ENCODE results near the gene IL11.
A peak's percentile ranks its signal among the peaks of the same experiment; 100 is the strongest.

IL11 gene

DNA sequence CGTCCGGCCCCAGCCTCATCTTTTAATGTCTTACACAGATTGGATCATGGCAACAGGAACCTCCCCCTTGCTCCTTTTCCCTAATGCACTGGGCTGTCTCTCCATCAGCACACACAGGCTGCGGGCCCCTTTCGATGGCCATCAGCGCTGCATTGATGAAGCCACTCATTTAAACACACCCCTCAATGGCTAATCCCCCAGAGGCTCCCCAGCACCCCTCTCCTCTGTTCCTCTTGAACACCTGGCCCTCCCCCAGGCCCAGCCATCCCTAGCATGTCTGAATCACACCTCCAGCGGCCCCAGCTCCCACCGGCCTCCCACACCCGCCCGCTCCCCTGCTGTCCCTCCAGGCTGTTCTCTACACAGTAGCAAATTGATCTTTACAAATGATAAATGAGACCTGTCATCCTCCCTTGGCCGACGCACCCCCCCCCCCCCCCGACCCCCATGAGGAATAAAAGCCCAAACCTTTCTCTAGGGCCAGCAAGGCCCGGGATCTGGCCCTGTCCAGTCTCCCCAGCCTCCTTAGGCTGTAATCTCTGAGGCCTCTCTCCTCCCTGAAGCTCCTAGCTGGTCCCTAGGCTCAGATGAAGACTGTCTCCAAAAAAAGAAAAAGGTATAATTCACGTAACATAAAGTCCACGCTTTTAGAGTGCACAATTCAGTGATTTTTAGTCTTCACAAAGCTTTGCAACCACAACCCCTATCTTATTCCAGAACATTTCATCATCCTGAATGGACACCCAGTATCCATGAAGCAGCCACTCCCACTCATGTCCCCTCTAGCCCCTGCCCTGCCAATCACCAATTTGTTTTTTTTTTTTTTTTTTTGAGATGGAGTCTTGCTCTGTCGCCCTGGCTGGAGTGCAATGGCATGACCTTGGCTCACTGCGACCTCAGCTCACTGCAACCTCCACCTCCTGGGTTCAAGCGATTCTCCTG lies 22.8 kb upstream of the IL11 start:
- TF ChIP-seq, protein P1, sequence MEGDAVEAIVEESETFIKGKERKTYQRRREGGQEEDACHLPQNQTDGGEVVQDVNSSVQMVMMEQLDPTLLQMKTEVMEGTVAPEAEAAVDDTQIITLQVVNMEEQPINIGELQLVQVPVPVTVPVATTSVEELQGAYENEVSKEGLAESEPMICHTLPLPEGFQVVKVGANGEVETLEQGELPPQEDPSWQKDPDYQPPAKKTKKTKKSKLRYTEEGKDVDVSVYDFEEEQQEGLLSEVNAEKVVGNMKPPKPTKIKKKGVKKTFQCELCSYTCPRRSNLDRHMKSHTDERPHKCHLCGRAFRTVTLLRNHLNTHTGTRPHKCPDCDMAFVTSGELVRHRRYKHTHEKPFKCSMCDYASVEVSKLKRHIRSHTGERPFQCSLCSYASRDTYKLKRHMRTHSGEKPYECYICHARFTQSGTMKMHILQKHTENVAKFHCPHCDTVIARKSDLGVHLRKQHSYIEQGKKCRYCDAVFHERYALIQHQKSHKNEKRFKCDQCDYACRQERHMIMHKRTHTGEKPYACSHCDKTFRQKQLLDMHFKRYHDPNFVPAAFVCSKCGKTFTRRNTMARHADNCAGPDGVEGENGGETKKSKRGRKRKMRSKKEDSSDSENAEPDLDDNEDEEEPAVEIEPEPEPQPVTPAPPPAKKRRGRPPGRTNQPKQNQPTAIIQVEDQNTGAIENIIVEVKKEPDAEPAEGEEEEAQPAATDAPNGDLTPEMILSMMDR (IDR thresholded peaks at IDR 0.05; ENCODE audit: poor library complexity, severe bottlenecking): no peak
- peaks cover 38% of the 10 kb centered on the region for H3K36me3 ChIP-seq (ENCODE audit: low read depth)
- H3K4me3 ChIP-seq (ENCODE audit: severe bottlenecking): no peak overlapping the region
- DNase-seq (ENCODE audit: low spot score) (no peak), ATAC-seq (ENCODE audit: low read depth) (no peak)
- H3K9me3 ChIP-seq (ENCODE audit: severe bottlenecking): no peaks in the 10 kb centered on the region
- no peak overlapping the region for H3K27ac ChIP-seq (ENCODE audit: poor library complexity, severe bottlenecking)
- no peaks in the 10 kb centered on the region for H3K4me1 ChIP-seq (ENCODE audit: insufficient read depth, poor library complexity, severe bottlenecking)
- no peaks in the 10 kb centered on the region for H3K27me3 ChIP-seq (ENCODE audit: insufficient read depth, poor library complexity, severe bottlenecking)

DNA sequence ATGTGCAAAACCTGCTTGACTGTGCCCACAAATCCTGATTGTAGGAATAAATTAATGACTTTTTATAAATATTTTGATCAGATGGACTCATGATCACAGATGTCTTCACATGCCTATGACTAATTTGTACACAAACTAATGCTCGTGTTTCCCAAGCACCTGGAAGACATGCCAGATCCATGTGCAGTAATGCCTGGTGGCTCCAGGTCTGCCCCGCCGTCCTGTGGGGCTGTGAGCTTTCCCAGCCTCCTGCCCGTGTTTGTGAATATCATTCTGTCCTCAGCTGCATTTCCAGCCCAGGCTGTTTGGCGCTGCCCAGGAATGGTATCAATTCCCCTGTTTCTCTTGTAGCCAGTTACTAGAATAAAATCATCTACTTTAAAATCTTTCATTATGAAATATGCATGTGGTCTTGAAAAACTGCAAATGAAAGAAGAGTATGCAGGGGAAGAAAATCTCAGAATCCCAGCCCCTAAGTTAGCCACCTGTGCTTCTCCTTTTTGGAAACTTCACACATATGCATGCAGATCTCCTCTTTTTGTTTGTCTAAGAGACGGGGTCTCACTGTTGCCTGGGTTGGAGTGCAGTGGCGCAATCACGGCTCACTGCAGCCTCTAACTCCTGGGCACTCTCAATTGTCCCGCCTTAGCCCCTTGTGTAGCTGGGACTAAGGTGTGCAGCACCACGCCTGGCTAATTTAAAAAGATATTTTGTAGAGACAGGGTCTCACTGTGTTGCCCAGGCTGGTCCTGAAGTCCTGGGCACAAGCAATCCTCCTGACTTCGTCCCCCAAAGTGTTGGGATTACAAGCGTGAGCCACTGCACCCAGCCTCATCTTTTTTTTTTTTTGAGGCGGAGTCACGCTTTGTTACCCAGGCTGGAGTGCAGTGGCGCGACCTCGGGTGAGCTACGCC lies 21.7 kb upstream of the IL11 start:
- H3K36me3 ChIP-seq (ENCODE audit: low read depth): peaks cover 49% of the 10 kb centered on the region
- no peaks in the 10 kb centered on the region for H3K27me3 ChIP-seq (ENCODE audit: insufficient read depth, poor library complexity, severe bottlenecking)
- no peak overlapping the region for H3K27ac ChIP-seq (ENCODE audit: poor library complexity, severe bottlenecking)
- H3K9me3 ChIP-seq (ENCODE audit: severe bottlenecking): no peaks in the 10 kb centered on the region
- DNase-seq (ENCODE audit: low spot score): no peak
- TF ChIP-seq, protein P1 (IDR thresholded peaks at IDR 0.05; ENCODE audit: poor library complexity, severe bottlenecking): no peak
- peak; percentile 51 for ATAC-seq (ENCODE audit: low read depth)
- H3K4me1 ChIP-seq (ENCODE audit: insufficient read depth, poor library complexity, severe bottlenecking): peaks cover 4% of the 10 kb centered on the region
- no peak overlapping the region for H3K4me3 ChIP-seq (ENCODE audit: severe bottlenecking)

DNA sequence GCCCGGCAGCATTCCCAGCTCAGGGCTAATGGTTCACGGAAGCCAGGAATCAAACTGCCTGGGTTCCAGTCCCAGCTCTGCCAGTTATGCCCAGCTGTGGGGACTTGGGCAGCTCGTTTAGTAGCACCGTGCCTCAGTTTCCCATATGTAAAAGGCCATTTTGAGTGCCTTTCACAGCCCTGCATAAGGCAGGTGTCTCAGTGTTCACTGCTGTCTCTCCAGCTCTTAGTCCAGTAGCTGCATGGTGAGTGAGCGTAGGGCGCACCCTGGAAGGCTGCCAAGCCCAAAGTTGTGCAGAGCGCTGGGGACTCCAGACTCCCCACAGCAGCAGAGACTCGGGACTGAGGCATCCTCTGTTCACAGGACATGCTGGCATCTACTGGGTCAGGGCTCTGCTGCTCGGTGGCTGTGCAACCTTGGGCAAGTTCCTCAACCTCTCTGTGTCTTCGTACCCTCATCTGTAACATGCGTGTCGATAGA lies 21.0 kb upstream of the IL11 start:
- peak overlapping the region; percentile 6 for H3K27ac ChIP-seq (ENCODE audit: poor library complexity, severe bottlenecking)
- peaks cover 56% of the 10 kb centered on the region for H3K36me3 ChIP-seq (ENCODE audit: low read depth)
- no peak overlapping the region for H3K4me3 ChIP-seq (ENCODE audit: severe bottlenecking)
- TF ChIP-seq, protein P1 (IDR thresholded peaks at IDR 0.05; ENCODE audit: poor library complexity, severe bottlenecking): no peak
- no peaks in the 10 kb centered on the region for H3K9me3 ChIP-seq (ENCODE audit: severe bottlenecking)
- DNase-seq (ENCODE audit: low spot score) (no peak), ATAC-seq (ENCODE audit: low read depth) (no peak)
- H3K27me3 ChIP-seq (ENCODE audit: insufficient read depth, poor library complexity, severe bottlenecking): no peaks in the 10 kb centered on the region
- peaks cover 4% of the 10 kb centered on the region for H3K4me1 ChIP-seq (ENCODE audit: insufficient read depth, poor library complexity, severe bottlenecking)

DNA sequence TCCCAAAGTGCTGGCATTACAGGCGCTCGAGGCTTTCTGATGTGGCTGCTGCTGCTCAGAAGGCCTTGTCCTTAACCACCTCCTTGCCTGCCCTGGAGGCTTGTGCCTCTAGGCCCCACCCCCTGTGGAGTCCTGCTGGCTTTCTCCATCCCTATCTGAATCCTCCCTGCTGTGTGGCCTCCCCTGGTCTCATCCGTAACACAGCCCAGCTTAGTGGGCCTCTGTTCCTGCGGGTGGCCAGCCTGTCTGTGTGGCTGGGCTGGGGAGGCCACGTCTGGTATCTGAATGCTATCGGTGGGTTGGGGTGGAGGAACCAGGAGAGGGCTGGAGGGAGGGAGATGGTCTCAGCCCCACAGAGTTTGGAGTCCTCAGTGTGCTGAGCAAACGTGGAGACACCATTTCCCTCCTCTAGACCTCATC lies 20.2 kb upstream of the IL11 start:
- Histone ChIP-seq H3K36me3 (ENCODE audit: low read depth) (peaks cover 60% of the 10 kb centered on the region), H3K4me1 (ENCODE audit: insufficient read depth, poor library complexity, severe bottlenecking) (peaks cover 4% of the 10 kb centered on the region), H3K4me3 (ENCODE audit: severe bottlenecking) (no peak overlapping the region), H3K9me3 (ENCODE audit: severe bottlenecking) (no peaks in the 10 kb centered on the region), H3K27ac (ENCODE audit: poor library complexity, severe bottlenecking) (peak overlapping the region; percentile 6), H3K27me3 (ENCODE audit: insufficient read depth, poor library complexity, severe bottlenecking) (no peaks in the 10 kb centered on the region)
- no peak for DNase-seq (ENCODE audit: low spot score)
- no peak for ATAC-seq (ENCODE audit: low read depth)
- TF ChIP-seq, protein P1 (IDR thresholded peaks at IDR 0.05; ENCODE audit: poor library complexity, severe bottlenecking): no peak

Measured in RWPE2 (cell line).